Measurements from ENCODE around the gene PAM16. TPM values are rescaled to one million over a fixed set of nuclear protein-coding genes. Genes with fewer than 3 reads are reported as not detected.
A peak's percentile ranks its signal among the peaks of the same experiment; 100 is the strongest.

Gene PAM16
- total RNA-seq, 1 experiment from 2014 or later = 80.4 TPM

GRCh38 chr16:4373356-4373908 lies 22.3 kb upstream of the PAM16 start:
- H3T11ph ChIP-seq (ENCODE audit: low read length) = no peak overlapping the region
- Mint-ChIP-seq H3K27me3 (ENCODE audit: low read depth) (no peaks in the 10 kb centered on the region), H3K4me3 (peak overlapping the region in 1 of 2 experiments; percentile 71; a peak in 2 of 5 replicates), H3K9me3 (no peaks in the 10 kb centered on the region), H3K4me1 (peaks cover 34 to 48% of the 10 kb centered on the region in 2 experiments), H3K36me3 (ENCODE audit: insufficient read depth in 1 of 3, low read depth in 3 of 3) (peaks cover 0 to 3% (median 2%) of the 10 kb centered on the region in 3 experiments; a peak in 1 of 7 replicates), H3K27ac (no peak overlapping the region)
- H4K8ac ChIP-seq (replicated peaks; ENCODE audit: insufficient read length, low read depth, low read length) = no peak overlapping the region
- no peak overlapping the region for H3K23ac ChIP-seq (ENCODE audit: insufficient read length, low read depth, low read length)
- H2BK20ac ChIP-seq (ENCODE audit: low read depth, low read length, poor library complexity, severe bottlenecking) = no peak overlapping the region
- no peak overlapping the region for H4K91ac ChIP-seq (ENCODE audit: insufficient read length, low read depth, low read length)
- no peak overlapping the region for H2BK15ac ChIP-seq (ENCODE audit: low read depth, low read length)
- no peak overlapping the region for H2BK12ac ChIP-seq (ENCODE audit: insufficient read length, low read depth, low read length)
- peaks cover 1% of the 10 kb centered on the region; the same call in 1 of the 2 replicates for H3K79me2 ChIP-seq (ENCODE audit: insufficient read depth, low read length)
- H3K4me2 ChIP-seq (ENCODE audit: insufficient read depth, insufficient read length, low read length) = no peak overlapping the region
- no peaks in the 10 kb centered on the region for H3K27me3 ChIP-seq (ENCODE audit: insufficient read depth, low read length)
- H3K9me3 ChIP-seq (ENCODE audit: control insufficient read depth, low read depth, low read length) = no peaks in the 10 kb centered on the region
- H3K4me1 ChIP-seq (ENCODE audit: insufficient read depth, low read length) = peaks cover 11% of the 10 kb centered on the region; the same call in 1 of the 2 replicates
- no peak overlapping the region for H4K5ac ChIP-seq (ENCODE audit: insufficient read length, low read depth, low read length)
- no peaks in the 10 kb centered on the region for H4K20me1 ChIP-seq (ENCODE audit: control insufficient read depth, insufficient read depth, insufficient read length)
- H3K18ac ChIP-seq (ENCODE audit: insufficient read length, low read depth, low read length) = no peak overlapping the region
- H3K14ac ChIP-seq (ENCODE audit: insufficient read depth, low read length) = peak overlapping the region; percentile 62
- TF ChIP-seq, protein P1, sequence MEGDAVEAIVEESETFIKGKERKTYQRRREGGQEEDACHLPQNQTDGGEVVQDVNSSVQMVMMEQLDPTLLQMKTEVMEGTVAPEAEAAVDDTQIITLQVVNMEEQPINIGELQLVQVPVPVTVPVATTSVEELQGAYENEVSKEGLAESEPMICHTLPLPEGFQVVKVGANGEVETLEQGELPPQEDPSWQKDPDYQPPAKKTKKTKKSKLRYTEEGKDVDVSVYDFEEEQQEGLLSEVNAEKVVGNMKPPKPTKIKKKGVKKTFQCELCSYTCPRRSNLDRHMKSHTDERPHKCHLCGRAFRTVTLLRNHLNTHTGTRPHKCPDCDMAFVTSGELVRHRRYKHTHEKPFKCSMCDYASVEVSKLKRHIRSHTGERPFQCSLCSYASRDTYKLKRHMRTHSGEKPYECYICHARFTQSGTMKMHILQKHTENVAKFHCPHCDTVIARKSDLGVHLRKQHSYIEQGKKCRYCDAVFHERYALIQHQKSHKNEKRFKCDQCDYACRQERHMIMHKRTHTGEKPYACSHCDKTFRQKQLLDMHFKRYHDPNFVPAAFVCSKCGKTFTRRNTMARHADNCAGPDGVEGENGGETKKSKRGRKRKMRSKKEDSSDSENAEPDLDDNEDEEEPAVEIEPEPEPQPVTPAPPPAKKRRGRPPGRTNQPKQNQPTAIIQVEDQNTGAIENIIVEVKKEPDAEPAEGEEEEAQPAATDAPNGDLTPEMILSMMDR (conservative IDR thresholded peaks at IDR 0.05) = no peak
- DNase-seq = no peak
- H2AK5ac ChIP-seq (ENCODE audit: insufficient read length, low read length) = no peak overlapping the region
- no peaks in the 10 kb centered on the region for H3K79me1 ChIP-seq (ENCODE audit: insufficient read depth, low read depth, low read length, poor library complexity, severe bottlenecking)
- no peak overlapping the region for H2AFZ ChIP-seq (ENCODE audit: low read length)
- WGBS (ENCODE audit: extremely low coverage, insufficient read length, low lambda C conversion rate) = no CpG with 5 or more reads among the region's 9 CpGs
- no peak overlapping the region for H2BK120ac ChIP-seq (ENCODE audit: low read depth, low read length, poor library complexity, severe bottlenecking)
- no peak overlapping the region for H3K4ac ChIP-seq (ENCODE audit: low read depth, low read length)
- H3K56ac ChIP-seq (ENCODE audit: insufficient read length, low read depth, low read length) = no peak overlapping the region
- no peak overlapping the region for H2BK5ac ChIP-seq (ENCODE audit: insufficient read length, low read length)
- H3K27ac ChIP-seq (ENCODE audit: insufficient read length, low read depth, low read length) = no peak overlapping the region
- no peak overlapping the region for H3K9ac ChIP-seq (ENCODE audit: extremely low read depth, insufficient read length, low read length)
- no peaks in the 10 kb centered on the region for H3K23me2 ChIP-seq (ENCODE audit: insufficient read length, low read depth, low read length, poor library complexity, severe bottlenecking)
